ENCODE results near the gene QSOX1.
"Not testable (repeated sequence)": the region's sequence is repeated elsewhere in the genome, so short reads cannot be mapped to it uniquely, and the experiment has no call there.

The QSOX1 gene, protein sequence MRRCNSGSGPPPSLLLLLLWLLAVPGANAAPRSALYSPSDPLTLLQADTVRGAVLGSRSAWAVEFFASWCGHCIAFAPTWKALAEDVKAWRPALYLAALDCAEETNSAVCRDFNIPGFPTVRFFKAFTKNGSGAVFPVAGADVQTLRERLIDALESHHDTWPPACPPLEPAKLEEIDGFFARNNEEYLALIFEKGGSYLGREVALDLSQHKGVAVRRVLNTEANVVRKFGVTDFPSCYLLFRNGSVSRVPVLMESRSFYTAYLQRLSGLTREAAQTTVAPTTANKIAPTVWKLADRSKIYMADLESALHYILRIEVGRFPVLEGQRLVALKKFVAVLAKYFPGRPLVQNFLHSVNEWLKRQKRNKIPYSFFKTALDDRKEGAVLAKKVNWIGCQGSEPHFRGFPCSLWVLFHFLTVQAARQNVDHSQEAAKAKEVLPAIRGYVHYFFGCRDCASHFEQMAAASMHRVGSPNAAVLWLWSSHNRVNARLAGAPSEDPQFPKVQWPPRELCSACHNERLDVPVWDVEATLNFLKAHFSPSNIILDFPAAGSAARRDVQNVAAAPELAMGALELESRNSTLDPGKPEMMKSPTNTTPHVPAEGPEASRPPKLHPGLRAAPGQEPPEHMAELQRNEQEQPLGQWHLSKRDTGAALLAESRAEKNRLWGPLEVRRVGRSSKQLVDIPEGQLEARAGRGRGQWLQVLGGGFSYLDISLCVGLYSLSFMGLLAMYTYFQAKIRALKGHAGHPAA
- 23.5 to 52.2 (median 36.7) reads per million in 9 experiments for total RNA-seq

- Mint-ChIP-seq H3K4me3 (peak within 1 kb of the TSS; percentile 88 to 94), H3K36me3 (ENCODE audit: insufficient read depth) (peaks cover 20% of the 10 kb centered on the region), H3K27ac (peak within 1 kb of the TSS; percentile 90 to 91), H3K27me3 (no peaks in the 10 kb centered on the region), H3K4me1 (ENCODE audit: low read depth in 2 of 2) (peaks cover 22 to 25% of the 10 kb centered on the region in 2 donors), H3K9me3 (no peaks in the 10 kb centered on the region)
- peak; percentile 95 for ATAC-seq (replicated peaks)
- peak; percentile 78 to 84 (median 82) for DNase-seq
These were observed at the start of gene QSOX1 for GRCh38 chr1:180154325-180155181. Gene QSOX1 (plus strand): TSS chr1:180154869. CDS start chr1:180154908, 39 bp downstream.

DNA sequence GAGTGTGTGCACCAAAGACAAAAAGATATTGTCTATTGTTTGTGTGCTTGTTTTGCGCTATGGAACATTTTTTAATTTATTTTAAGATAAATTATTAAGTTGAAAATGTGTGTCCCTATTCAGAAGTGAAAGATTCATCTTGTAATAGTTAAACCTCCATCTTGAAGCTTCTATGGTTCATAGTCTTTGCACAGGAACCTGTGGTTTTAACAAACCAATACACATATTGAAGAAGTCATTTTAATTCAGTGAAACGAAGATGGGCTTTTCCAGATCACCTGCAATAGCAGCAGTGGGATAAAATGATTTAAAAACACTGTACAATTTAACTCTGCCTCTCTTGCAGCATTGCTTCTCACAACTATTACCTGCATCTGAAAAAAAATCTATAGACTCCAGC, 42.6 kb upstream of the QSOX1 start:
- no peak for ATAC-seq (replicated peaks)
- H3K4me1 Mint-ChIP-seq (ENCODE audit: low read depth in 2 of 2) = peaks cover 0 to 7% of the 10 kb centered on the region in 2 donors
- no peak for DNase-seq
- no peaks in the 10 kb centered on the region for H3K27me3 Mint-ChIP-seq
- H3K9me3 Mint-ChIP-seq = no peaks in the 10 kb centered on the region
- H3K27ac Mint-ChIP-seq = no peak overlapping the region
- H3K4me3 Mint-ChIP-seq = no peak overlapping the region
- peaks cover 38% of the 10 kb centered on the region for H3K36me3 Mint-ChIP-seq (ENCODE audit: insufficient read depth)

DNA sequence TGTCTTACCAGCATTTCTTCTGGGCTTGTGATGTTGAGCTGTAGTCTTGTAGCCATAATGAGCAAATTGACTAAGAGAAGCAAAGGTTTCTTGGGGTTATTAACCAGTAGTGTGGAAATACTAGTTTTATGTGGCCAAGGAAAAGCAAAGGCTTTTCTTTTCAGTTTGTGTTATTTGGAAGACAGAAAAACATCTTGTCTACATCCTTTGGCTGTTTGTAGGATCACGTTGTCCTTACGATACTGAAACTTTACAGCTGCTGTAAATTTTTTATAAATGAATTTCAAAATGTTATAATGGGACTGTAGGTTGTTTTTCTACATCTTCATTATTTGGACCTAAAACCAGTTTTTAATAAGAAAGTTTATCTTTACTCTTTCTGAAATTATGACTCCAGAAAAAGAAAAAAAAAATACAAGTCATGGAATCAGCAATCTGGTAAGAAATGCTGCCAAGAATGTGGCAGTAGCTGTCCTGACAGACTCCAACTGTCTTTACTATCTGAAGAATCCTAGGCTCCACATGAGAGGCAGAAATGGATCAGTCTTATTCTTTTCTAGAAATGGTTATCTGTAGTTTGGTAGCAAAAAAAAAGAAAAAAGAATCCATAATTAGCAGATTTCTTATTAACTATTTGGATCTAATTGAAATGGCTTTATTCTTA, 41.6 kb upstream of the QSOX1 start:
- Mint-ChIP-seq H3K36me3 (ENCODE audit: insufficient read depth) (peaks cover 34% of the 10 kb centered on the region), H3K27me3 (no peaks in the 10 kb centered on the region), H3K4me3 (no peak overlapping the region), H3K4me1 (ENCODE audit: low read depth in 2 of 2) (peaks cover 3 to 7% of the 10 kb centered on the region in 2 donors), H3K9me3 (no peaks in the 10 kb centered on the region), H3K27ac (no peak overlapping the region)
- ATAC-seq (replicated peaks) (no peak), DNase-seq (no peak)

DNA sequence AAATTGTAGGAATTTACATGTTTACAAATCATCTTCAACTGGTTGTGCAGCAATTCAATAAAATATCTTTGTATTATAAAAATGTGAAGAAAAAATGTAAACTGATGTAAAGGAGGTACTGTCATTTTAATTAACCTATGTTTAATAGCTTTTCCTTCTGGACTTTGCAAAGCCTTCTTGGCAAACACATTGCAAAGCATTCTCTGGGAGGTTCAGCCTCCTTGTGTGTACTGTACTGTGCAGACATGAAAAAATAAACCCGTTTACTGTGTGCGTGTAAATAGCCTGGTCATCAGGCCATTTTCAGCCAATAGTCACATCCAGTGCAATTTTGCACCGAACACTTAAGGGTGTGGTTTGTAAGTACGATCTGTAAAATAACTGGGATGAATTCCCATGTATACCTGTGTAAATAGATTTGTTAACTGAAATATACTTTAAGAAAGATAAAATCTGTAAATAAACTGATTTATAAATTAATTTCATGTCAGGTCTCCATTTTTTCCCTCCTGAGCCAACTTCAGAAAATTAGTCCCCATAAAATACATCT, 40.2 kb upstream of the QSOX1 start:
- no peak overlapping the region for H3K27ac Mint-ChIP-seq
- H3K4me3 Mint-ChIP-seq = no peak overlapping the region
- H3K36me3 Mint-ChIP-seq (ENCODE audit: insufficient read depth) = peaks cover 32% of the 10 kb centered on the region
- ATAC-seq (replicated peaks) (no peak), DNase-seq (no peak)
- peaks cover 3 to 7% of the 10 kb centered on the region in 2 donors for H3K4me1 Mint-ChIP-seq (ENCODE audit: low read depth in 2 of 2)
- H3K9me3 Mint-ChIP-seq = no peaks in the 10 kb centered on the region
- H3K27me3 Mint-ChIP-seq = no peaks in the 10 kb centered on the region

- H3K4me1 Mint-ChIP-seq (ENCODE audit: low read depth in 2 of 2) = peaks cover 3 to 7% of the 10 kb centered on the region in 2 donors
- no peak overlapping the region for H3K4me3 Mint-ChIP-seq
- peaks cover 11% of the 10 kb centered on the region for H3K36me3 Mint-ChIP-seq (ENCODE audit: insufficient read depth)
- no peak for ATAC-seq (replicated peaks)
- no peak for DNase-seq
- no peaks in the 10 kb centered on the region for H3K27me3 Mint-ChIP-seq
- no peaks in the 10 kb centered on the region for H3K9me3 Mint-ChIP-seq
- no peak overlapping the region for H3K27ac Mint-ChIP-seq
These were observed 37.5 kb upstream of the QSOX1 start for GRCh38 chr1:180116964-180117763.

GRCh38 chr1:180117764-180118116, 36.9 kb upstream of the QSOX1 start:
- no peak overlapping the region for H3K27ac Mint-ChIP-seq
- ATAC-seq (replicated peaks) = no peak
- H3K4me1 Mint-ChIP-seq (ENCODE audit: low read depth in 2 of 2) = peaks cover under 1 to 3% of the 10 kb centered on the region in 2 donors
- H3K27me3 Mint-ChIP-seq = no peaks in the 10 kb centered on the region
- H3K36me3 Mint-ChIP-seq (ENCODE audit: insufficient read depth) = peaks cover 11% of the 10 kb centered on the region
- H3K9me3 Mint-ChIP-seq = no peaks in the 10 kb centered on the region
- no peak for DNase-seq
- H3K4me3 Mint-ChIP-seq = no peak overlapping the region

DNA sequence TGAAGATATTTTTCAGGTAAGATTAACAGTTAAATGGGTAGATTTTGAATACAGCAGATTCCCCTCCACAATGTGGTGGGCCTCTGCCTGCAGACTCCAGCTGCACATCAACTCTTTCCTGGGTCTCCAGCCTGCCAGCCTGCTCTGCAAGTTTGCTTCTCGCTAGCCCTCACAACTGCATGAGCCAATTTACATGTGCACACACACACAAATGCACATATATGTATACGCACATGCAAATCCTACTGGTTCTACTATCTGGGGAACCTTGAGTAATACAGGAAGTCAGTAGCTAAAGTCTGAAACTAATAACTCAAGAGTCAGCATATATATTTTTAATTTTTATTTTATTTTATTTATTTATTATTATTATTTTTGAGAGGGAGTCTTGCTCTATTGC, 34.8 kb upstream of the QSOX1 start:
- H3K9me3 Mint-ChIP-seq = no peaks in the 10 kb centered on the region
- peaks cover 0 to 3% of the 10 kb centered on the region in 2 donors for H3K4me1 Mint-ChIP-seq (ENCODE audit: low read depth in 2 of 2)
- DNase-seq = no peak
- no peak overlapping the region for H3K27ac Mint-ChIP-seq
- no peak overlapping the region for H3K4me3 Mint-ChIP-seq
- peaks cover 2% of the 10 kb centered on the region for H3K36me3 Mint-ChIP-seq (ENCODE audit: insufficient read depth)
- ATAC-seq (replicated peaks) = no peak
- peaks cover 0 to 5% of the 10 kb centered on the region in 2 donors for H3K27me3 Mint-ChIP-seq

GRCh38 chr1:180123463-180123936, 31.2 kb upstream of the QSOX1 start:
- no peak for DNase-seq
- no peak overlapping the region for H3K4me3 Mint-ChIP-seq
- H3K27ac Mint-ChIP-seq = no peak overlapping the region
- H3K36me3 Mint-ChIP-seq (ENCODE audit: insufficient read depth) = peaks cover 2% of the 10 kb centered on the region
- ATAC-seq (replicated peaks) = no peak
- H3K4me1 Mint-ChIP-seq (ENCODE audit: low read depth in 2 of 2) = no peaks in the 10 kb centered on the region
- no peaks in the 10 kb centered on the region for H3K9me3 Mint-ChIP-seq
- H3K27me3 Mint-ChIP-seq = peaks cover 11 to 14% of the 10 kb centered on the region in 2 donors

DNA sequence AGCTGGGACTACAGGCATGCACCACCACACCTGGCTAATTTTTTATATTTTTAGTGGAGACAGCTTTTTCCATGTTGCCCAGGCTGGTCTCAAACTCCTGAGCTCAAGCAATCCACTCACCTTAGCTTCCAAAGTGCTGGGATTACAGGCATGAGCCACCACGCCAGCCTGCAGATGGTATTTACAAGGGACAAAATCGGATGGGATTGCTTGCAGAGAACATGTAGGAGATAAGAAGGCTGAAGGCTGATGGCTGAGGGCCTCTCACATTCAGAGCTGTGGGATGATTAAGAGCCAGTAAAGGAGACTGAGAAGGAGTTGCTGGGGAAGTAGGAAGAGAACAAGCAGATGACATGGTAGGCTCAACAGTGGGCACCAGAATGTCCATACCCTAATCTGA, 24.0 kb upstream of the QSOX1 start:
- DNase-seq = no peak
- H3K4me1 Mint-ChIP-seq (ENCODE audit: low read depth in 2 of 2) = no peaks in the 10 kb centered on the region
- H3K27me3 Mint-ChIP-seq = peaks cover 40 to 67% of the 10 kb centered on the region in 2 donors
- no peak overlapping the region for H3K4me3 Mint-ChIP-seq
- no peaks in the 10 kb centered on the region for H3K36me3 Mint-ChIP-seq (ENCODE audit: insufficient read depth)
- no peaks in the 10 kb centered on the region for H3K9me3 Mint-ChIP-seq
- H3K27ac Mint-ChIP-seq = no peak overlapping the region
- ATAC-seq (replicated peaks) = no peak

DNA sequence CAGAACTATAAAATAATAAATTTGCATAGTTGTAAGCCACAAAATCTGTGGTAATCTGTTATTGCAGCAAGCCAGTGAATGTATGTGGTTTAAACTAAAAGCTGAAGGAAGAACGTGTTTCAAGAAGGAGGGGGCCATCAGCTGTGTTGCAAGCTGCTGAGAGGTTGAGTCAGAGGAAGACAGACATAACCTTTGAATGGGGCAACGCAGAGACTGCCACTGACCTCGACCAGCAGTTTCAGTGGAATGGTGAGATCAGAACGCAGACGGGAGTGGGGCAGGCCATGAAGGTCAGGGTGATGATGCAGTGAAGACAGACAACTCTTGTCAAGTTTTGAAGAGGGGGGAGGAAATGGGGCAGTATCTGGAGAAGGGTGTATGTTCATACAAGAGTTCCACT, 23.2 kb upstream of the QSOX1 start:
- H3K27ac Mint-ChIP-seq = no peak overlapping the region
- H3K4me1 Mint-ChIP-seq (ENCODE audit: low read depth in 2 of 2) = no peaks in the 10 kb centered on the region
- no peak for DNase-seq
- H3K36me3 Mint-ChIP-seq (ENCODE audit: insufficient read depth) = no peaks in the 10 kb centered on the region
- peak; percentile 33 for ATAC-seq (replicated peaks)
- no peaks in the 10 kb centered on the region for H3K9me3 Mint-ChIP-seq
- peaks cover 44 to 67% of the 10 kb centered on the region in 2 donors for H3K27me3 Mint-ChIP-seq
- no peak overlapping the region for H3K4me3 Mint-ChIP-seq

DNA sequence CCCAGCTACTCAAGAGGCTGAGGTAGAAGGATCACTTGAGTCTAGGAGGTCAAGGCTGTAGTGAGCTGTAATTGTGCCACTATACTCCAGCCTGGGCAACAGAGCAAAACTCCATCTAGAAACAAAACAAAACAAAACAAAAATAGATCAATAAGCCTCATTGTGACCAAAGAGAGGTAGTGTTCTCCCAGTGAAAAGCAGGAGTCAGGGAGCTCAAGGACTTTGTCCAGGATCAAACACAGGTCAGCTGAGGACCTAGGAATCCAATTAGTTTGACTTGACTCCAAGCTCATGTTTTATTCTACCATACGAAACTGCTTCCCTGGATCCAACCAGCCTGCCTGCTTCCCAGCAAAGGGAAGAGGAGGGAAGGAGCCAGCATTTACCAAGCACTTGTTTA, 21.5 kb upstream of the QSOX1 start:
- Mint-ChIP-seq H3K4me1 (ENCODE audit: low read depth in 2 of 2) (no peaks in the 10 kb centered on the region), H3K27ac (no peak overlapping the region), H3K27me3 (peaks cover 51 to 74% of the 10 kb centered on the region in 2 donors), H3K4me3 (no peak overlapping the region), H3K9me3 (no peaks in the 10 kb centered on the region), H3K36me3 (ENCODE audit: insufficient read depth) (no peaks in the 10 kb centered on the region)
- ATAC-seq (replicated peaks) = no peak
- DNase-seq = no peak

DNA sequence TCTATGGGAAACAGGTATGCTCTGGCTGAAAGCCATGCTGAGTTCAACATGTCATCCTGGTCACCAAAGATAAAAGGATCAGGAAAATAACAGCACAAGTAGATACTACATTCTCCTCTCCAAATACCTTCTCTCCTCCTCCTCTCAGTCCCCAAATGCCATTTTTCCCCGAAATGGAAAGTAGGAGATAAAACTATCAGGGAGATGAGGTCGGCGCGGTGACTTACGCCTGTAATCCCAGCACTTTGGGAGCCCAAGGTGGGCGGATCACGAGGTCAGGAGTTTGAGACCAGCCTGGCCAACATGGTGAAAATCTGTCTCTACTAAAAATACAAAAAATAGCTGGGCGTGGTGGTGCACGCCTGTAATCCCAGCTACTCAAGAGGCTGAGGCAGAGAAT, 21.0 kb upstream of the QSOX1 start:
- not testable (repeated sequence) for H3K4me3 Mint-ChIP-seq; H3K36me3 Mint-ChIP-seq (ENCODE audit: insufficient read depth); H3K9me3 Mint-ChIP-seq; DNase-seq; H3K27ac Mint-ChIP-seq; ATAC-seq (replicated peaks); H3K4me1 Mint-ChIP-seq (ENCODE audit: low read depth in 2 of 2)
- peaks cover 51 to 74% of the 10 kb centered on the region in 2 donors for H3K27me3 Mint-ChIP-seq
